GM18951 (cell line): ENCODE measurements around the gene BHLHA9.

ENCODE experiments used
- POLR2A ChIP-seq: IDR thresholded peaks from 4 replicates; pipeline ENCODE4 v1.6.1; 2011; ENCODE audit warnings: mild to moderate bottlenecking; ENCODE audit not compliant: insufficient read length, insufficient read depth; ENCODE audit errors: extremely low read depth
- in situ Hi-C: fragments of 300-500 bp; cut with MboI; formaldehyde crosslinking; loops from one replicate; pipeline ENCODE4 v1.12.0; 2022; ENCODE audit warnings: low sequenced_read_pairs, mixed read lengths, inconsistent platforms; ENCODE audit not compliant: unreplicated experiment

The BHLHA9 gene

GRCh38 chr17:1271030-1271423, 783 bp downstream of the BHLHA9 start:
- in situ Hi-C loops, result no loop called here
- no peak for TF ChIP-seq POLR2A

DNA sequence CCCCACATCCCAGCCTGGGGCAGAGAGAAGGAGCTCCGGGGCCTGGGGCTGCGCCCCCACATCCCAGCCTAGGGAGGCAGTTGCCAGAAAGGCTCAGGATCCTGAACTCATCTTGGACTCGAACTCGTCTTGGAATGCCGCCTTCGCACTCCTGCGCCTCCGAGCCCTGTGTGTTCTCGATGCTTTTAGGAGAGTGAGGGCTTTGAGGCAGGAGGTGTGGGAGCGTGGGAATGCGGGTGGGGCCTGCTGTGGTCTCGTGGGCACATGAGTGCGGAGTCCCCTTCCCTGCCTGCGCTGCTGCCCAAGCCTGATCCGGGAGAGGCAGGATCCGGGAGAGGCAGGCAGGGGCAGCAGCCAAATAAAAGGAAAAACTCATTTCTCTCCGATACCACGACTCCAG, 1.2 kb downstream of the BHLHA9 start:
- no peak for TF ChIP-seq POLR2A
- in situ Hi-C loops, result no loop called here

- no peak for TF ChIP-seq POLR2A
- in situ Hi-C loops, result no loop called here
Observed at GRCh38 chr17:1272701-1273100, 2.5 kb downstream of the BHLHA9 start.

DNA sequence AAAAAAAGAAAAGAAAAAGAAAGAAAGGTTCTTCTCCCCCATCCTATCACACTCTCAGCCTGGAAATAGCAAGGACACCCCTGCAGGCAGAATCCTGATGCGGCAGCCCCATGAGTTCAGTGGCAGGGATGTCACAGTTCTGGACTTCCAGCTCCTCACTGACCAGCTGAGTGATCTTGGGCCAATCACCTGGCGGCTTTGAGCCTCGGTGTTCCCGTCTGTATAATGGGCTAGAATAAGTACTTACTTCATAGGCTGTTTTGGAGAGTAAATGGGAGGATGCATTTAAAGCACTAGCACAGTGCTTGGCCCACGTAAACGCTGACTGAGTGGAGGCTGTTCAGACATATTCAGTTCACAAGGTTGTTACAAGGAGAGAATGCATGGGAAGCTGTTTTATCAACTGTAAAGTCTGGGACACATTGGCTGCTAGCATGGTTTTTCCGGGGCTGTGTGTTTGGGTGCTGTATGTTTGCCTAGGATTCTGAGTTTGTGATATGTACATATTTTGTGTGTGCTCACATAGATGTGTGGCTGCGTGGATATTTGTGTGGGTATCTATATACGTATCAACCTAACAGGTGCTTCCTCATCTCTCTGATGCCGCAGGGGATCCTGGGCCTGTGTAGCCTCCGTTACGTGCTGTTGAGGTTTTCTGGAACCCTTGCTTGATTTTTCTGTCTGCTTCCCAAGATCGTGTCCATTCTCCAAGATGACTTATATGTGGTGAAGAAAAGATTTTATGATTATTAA, 3.4 kb downstream of the BHLHA9 start:
- TF ChIP-seq POLR2A, result no peak
- in situ Hi-C loops, result no loop called here

DNA sequence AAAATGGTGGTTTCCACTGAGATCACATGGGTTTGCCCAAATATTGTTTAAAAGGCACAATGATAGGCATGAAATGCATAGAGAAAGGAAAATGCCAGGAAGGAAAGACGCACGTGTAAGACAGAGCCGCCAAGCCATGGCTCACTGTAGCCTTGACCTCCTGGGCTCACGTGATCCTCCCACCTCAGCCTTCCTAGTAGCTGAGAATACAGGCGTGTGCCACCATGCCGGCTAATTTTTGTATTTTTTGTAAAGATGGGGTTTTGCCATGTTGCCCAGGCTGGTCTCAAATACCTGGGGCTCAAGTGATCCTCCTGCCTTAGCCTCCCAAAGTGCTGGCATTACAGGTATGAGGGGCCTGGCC, 4.0 kb downstream of the BHLHA9 start:
- in situ Hi-C loops, result no loop called here
- TF ChIP-seq POLR2A, result no peak

DNA sequence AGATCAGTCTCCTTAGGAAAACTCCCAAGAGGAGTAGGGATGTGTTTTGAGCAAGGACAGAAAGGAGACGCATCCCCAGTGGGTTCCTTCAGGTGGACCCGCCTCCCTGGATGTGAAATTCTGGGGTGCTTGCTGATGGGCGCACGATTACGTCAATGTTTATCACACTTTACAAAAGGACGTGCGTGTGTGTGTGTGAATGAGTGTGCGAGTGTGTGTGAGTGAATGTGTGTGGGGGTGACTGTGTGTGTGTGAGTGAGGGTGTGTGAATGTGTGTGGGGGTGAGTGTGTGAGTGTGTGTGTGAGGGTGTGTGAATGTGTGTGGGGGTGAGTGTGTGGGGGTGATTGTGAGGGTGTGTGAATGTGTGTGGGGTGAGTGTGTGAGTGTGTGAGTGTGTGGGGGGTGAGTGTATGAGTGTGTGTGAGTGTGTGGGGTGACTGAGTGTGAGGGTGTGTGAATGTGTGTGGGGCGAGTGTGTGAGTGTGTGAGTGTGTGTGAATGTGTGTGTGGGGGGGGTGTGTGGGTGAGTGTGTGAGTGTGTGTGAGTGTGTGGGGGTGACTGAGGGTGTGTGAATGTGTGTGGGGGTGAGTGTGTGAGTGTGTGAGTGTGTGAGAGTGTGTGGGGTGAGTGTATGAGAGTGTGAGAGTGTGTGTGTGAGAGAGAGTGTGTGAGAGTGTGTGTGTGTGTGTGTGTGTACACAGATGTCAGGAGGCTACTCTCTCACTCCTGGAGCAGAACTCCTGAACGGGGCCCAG, 5.1 kb downstream of the BHLHA9 start:
- no peak for TF ChIP-seq POLR2A
- in situ Hi-C loops, result no loop called here

- TF ChIP-seq POLR2A, result no peak
- in situ Hi-C loops, result no loop called here
Observed at GRCh38 chr17:1275962-1276736, 5.9 kb downstream of the BHLHA9 start.

- in situ Hi-C loops, result no loop called here
- TF ChIP-seq POLR2A, result no peak
Observed at GRCh38 chr17:1280652-1281051, 10.4 kb downstream of the BHLHA9 start.

GRCh38 chr17:1286379-1287106, 16.3 kb downstream of the BHLHA9 start:
- in situ Hi-C loops, result no loop called here
- TF ChIP-seq POLR2A, result no peak

GRCh38 chr17:1289695-1290094, 19.5 kb downstream of the BHLHA9 start:
- in situ Hi-C loops, result no loop called here

DNA sequence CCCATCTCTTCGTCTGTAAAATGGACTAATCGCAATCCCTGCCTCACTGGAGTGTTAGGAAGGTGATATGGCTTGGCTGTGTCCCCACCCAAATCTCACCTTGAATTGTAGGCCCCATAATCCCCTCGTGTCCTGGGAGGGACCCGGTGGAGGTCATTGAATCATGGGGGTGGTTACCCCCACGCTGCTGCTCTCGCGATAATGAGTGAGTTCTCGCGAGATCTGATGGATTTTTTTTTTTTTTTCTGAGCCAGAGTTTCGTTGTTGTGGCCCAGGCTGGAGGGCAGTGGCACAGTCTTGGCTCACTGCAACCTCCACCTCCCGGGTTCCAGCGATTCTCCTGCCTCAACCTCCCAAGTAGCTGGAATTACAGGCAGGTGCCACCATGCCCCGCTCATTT, 20.4 kb downstream of the BHLHA9 start:
- no peak for TF ChIP-seq POLR2A
- in situ Hi-C loops, result no loop called here

More at GRCh38 chr17:1289695-1290094, 19.5 kb downstream of the BHLHA9 start:
- no peak for TF ChIP-seq POLR2A

DNA sequence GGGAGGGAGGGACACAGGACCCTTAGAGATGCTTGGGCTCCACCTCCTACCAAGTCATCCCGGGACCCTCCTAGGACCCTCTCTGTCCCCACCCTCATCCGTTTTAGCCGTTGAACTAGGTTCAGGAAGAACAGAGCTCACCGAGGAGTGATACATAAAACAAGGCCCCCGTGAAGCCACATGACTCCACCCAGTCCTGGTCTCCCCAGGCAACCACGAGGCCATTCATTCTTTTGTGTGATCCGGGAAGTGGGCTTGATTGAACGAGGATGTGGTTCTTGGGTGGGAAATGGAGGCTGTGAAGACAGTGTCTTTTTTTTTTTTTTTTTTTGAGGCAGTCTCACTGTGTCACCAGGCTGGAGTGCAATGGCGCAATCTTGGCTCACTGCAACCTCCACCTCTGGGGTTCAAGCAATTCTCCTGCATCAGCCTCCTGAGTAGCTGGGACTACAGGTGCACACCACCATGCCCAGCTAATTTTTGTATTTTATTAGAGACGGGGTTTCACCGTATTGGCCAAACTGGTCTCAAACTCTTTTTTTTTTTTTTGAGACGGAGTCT, 24.0 kb downstream of the BHLHA9 start:
- TF ChIP-seq POLR2A, result no peak
- in situ Hi-C loops, result no loop called here
